Astrocyte (in vitro differentiated cells and primary cell): ENCODE data around the gene FAF2.

ENCODE experiments used
- CTCF ChIP-seq: IDR thresholded peaks from 2 replicates; pipeline ENCODE4 v1.5.1; 2011; ENCODE audit warnings: low read depth, mild to moderate bottlenecking, inconsistent platforms, low read length, moderate library complexity; ENCODE audit not compliant: insufficient read depth
- EZH2 ChIP-seq: IDR thresholded peaks from 2 replicates; pipeline ENCODE4 v1.6.1; 2012; ENCODE audit warnings: mild to moderate bottlenecking, low read length, inconsistent platforms; ENCODE audit not compliant: insufficient read depth

- TF ChIP-seq EZH2: no peak
- no peak for TF ChIP-seq CTCF
Measured at GRCh38 chr5:176541338-176542134, 93.4 kb downstream of the FAF2 start.
